ENCODE results near the gene MLLT3.
A peak's percentile ranks its signal among the peaks of the same experiment; 100 is the strongest.

MLLT3 gene

DNA sequence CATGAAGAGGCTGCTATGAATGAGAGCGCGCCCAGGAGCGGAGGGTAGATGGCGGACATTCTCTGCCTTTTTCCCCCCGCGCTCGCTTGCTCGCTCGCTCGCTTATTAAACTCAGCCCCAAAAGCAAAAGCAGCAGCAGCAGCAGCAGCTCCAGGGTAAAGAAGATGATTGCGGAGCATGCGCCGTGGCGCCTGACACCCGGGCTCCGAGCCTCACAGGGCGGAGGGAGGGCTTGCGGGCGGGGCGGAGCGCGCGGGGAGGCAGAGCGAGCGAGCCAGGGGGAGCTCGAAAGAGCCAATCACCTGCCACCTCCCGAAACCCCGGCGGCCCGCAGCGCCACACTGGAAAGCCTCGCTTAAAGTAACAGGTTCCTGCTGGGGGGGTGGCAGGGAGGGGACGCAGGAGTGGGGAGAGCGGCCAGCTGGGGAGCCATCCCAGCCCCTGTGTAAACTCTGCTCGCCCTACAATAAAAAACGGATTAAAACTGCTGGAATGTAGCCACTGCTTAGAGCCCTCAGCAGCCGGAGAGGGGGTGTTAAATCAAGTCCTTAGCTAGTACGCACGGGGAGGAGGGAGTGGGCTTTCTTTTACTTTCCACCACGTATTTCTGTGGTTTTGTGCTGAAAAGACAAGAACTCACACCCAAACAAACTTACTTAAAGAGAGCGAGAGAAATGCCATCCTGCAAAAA, at the start of gene MLLT3:
Gene MLLT3 (minus strand): TSS at position 170 of the 691 bp plus-strand sequence.
- H3K4me3 ChIP-seq (ENCODE audit: low read depth, low read length), result peak within 1 kb of the TSS; percentile 91
- TF ChIP-seq CTCF (IDR thresholded peaks at IDR 0.05; ENCODE audit: borderline replicate concordance, insufficient read depth, low read depth, low read length), result no peak

DNA sequence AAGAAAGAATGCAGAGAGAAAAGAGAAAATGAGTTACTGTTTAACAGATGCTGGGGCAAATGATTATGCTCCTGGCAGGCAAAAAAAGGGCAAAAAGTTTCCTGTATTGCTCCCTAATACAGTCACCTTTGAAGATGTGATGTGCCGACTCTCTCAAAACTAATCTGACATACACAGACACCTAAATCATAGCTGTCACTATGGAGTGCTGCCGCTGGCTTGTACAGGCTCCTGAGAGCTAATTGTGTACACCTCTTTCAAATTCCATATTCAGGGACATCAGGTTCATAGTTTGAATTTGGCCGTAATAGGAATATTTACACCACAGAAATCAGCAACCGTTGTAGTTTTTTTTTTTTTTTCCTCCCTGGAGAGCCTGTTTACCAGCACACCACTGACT, 49.3 kb upstream of the MLLT3 start:
- H3K4me3 ChIP-seq (ENCODE audit: low read depth, low read length), result no peak overlapping the region
- TF ChIP-seq CTCF (IDR thresholded peaks at IDR 0.05; ENCODE audit: borderline replicate concordance, insufficient read depth, low read depth, low read length), result no peak

DNA sequence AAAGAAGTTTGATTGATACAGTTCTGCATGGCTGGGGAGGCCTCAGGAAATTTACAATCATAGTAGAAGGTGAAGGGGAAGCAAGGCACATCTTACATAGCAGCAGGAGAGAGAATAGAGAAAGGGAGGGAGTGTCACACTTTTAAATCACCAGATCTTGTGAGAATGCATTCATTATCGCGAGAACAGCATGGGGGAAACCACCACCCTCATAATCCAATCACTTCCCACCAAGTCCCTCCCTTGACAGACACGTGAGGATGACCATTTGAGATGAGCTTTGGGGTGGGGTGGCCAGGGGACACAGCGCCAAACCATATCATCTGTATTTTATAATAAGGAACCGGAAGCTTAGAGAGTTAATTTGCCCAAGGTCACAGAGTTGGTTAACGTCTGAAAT, 48.1 kb upstream of the MLLT3 start:
- H3K4me3 ChIP-seq (ENCODE audit: low read depth, low read length), result no peak overlapping the region
- no peak for TF ChIP-seq CTCF (IDR thresholded peaks at IDR 0.05; ENCODE audit: borderline replicate concordance, insufficient read depth, low read depth, low read length)

DNA sequence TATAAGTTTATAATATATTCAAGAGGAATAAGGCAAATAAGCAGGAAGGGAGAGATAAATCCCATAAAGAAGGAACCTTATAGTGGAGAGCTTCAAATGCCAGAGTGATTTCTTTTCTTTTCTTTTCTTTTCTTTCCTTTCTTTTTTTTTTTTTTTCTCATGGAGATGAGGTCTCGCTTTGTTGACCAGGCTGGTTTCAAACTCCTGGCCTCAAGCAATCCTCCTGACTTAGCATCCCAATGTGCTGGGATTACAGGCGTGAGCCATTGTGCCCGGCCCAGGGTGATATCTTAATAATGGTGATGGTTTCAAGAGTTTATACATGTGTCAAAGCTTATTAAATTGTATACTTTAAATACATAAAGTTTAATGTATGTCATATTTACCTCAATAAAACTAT, 42.2 kb upstream of the MLLT3 start:
- no peak overlapping the region for H3K4me3 ChIP-seq (ENCODE audit: low read depth, low read length)
- no peak for TF ChIP-seq CTCF (IDR thresholded peaks at IDR 0.05; ENCODE audit: borderline replicate concordance, insufficient read depth, low read depth, low read length)

DNA sequence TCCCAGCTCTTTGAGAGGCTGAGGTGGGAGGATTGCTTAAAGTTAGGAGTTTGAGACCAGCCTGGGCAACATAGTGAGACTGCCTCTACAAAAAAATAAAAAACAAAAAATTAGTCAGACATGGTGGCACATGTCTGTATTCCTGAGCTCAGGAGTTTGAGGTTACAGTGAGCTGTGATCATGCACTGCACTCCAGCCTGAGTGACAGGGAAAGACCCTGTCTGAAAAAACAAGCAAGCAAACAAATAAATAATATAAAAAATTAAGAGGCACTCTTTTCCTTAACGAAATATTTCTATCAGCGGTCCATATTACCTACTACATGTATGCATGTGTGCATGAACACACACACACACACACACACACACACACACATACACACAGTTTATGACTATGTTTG, 40.8 kb upstream of the MLLT3 start:
- no peak for TF ChIP-seq CTCF (IDR thresholded peaks at IDR 0.05; ENCODE audit: borderline replicate concordance, insufficient read depth, low read depth, low read length)
- H3K4me3 ChIP-seq (ENCODE audit: low read depth, low read length), result no peak overlapping the region

DNA sequence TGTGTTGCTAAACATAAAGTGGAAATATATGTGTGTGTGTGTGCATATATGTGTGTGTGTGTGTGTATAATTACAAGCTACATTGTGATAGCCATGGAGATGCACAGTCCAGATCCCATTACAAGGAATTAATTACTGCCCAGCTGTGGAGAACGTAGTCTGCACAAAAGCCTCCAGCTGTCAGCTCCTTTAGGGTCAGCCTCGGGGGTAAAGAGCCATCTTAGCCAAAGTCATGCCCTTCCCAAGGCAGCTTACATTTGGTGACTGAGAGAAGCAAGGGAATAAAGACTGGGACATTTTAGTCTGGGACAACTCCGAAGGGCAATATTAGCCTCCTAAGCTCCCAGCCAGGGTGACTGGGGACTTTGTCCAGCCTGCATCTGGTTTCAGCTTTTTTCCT, 39.9 kb upstream of the MLLT3 start:
- TF ChIP-seq CTCF (IDR thresholded peaks at IDR 0.05; ENCODE audit: borderline replicate concordance, insufficient read depth, low read depth, low read length), result no peak
- H3K4me3 ChIP-seq (ENCODE audit: low read depth, low read length), result no peak overlapping the region

GRCh38 chr9:20659474-20659967, 37.2 kb upstream of the MLLT3 start:
- no peak overlapping the region for H3K4me3 ChIP-seq (ENCODE audit: low read depth, low read length)
- TF ChIP-seq CTCF (IDR thresholded peaks at IDR 0.05; ENCODE audit: borderline replicate concordance, insufficient read depth, low read depth, low read length), result no peak
